AML-193 (cell line): Measurements from ENCODE around the gene PYGB.
"Not testable (repeated sequence)": the region's sequence is repeated elsewhere in the genome, so short reads cannot be mapped to it uniquely, and the experiment has no call there.

ENCODE experiments used
- DNase-seq, 2 experiments: peaks; one replicate each; lab custom pipeline; 2025; lab: John Stamatoyannopoulos, UW

PYGB gene

DNA sequence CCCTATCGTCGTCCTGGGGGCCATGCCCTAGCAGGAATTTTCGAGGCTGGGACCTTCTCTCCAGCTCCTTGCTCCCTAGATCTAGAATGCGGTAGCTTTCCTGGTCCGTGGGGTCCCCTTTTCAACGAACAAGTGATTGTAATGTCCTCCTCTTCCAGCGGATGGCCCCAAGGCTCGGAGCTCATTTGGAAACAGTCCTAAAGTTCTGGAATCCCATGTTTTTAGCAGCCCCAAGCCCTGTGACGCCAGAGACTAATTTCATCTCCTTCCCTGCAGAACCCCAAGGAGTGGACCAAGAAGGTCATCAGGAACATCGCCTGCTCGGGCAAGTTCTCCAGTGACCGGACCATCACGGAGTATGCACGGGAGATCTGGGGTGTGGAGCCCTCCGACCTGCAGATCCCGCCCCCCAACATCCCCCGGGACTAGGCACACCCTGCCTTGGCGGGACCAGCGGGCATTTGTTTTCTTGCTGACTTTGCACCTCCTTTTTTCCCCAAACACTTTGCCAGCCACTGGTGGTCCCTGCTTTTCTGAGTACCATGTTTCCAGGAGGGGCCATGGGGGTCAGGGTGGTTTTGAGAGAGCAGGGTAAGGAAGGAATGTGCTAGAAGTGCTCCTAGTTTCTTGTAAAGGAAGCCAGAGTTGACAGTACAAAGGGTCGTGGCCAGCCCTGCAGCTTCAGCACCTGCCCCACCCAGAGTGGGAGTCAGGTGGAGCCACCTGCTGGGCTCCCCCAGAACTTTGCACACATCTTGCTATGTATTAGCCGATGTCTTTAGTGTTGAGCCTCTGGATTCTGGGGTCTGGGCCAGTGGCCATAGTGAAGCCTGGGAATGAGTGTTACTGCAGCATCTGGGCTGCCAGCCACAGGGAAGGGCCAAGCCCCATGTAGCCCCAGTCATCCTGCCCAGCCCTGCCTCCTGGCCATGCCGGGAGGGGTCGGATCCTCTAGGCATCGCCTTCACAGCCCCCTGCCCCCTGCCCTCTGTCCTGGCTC is 48.5 kb downstream of the PYGB start:
- no peak for DNase-seq

DNA sequence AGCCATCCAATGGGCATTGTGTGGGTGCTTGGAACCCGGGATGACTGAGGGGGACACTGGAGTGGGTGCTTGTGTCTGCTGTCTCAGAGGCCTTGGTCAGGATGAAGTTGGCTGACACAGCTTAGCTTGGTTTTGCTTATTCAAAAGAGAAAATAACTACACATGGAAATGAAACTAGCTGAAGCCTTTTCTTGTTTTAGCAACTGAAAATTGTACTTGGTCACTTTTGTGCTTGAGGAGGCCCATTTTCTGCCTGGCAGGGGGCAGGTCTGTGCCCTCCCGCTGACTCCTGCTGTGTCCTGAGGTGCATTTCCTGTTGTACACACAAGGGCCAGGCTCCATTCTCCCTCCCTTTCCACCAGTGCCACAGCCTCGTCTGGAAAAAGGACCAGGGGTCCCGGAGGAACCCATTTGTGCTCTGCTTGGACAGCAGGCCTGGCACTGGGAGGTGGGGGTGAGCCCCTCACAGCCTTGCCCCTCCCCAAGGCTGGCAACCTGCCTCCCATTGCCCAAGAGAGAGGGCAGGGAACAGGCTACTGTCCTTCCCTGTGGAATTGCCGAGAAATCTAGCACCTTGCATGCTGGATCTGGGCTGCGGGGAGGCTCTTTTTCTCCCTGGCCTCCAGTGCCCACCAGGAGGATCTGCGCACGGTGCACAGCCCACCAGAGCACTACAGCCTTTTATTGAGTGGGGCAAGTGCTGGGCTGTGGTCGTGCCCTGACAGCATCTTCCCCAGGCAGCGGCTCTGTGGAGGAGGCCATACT is 49.4 kb downstream of the PYGB start:
- no peak for DNase-seq

DNA sequence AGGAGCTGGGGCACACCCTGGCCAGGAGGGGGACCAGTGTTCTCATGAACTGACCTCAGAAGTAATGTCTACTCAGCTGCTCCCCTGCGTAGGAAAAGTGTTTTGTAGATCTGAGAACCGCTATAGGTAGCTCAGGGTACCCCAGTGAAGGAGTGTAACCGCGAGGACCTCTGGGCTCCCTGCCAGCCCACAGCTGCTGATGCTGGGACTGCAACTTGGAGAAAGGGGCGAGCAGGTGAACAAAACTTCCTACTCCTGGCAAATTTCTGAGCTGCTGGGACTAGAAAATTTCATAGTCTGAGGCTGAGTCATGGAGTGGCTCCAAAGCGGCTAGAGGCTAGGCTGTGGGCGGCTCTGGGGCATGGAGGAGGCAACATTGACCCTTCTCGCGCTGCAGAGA is 51.9 kb downstream of the PYGB start:
- no peak for DNase-seq

DNA sequence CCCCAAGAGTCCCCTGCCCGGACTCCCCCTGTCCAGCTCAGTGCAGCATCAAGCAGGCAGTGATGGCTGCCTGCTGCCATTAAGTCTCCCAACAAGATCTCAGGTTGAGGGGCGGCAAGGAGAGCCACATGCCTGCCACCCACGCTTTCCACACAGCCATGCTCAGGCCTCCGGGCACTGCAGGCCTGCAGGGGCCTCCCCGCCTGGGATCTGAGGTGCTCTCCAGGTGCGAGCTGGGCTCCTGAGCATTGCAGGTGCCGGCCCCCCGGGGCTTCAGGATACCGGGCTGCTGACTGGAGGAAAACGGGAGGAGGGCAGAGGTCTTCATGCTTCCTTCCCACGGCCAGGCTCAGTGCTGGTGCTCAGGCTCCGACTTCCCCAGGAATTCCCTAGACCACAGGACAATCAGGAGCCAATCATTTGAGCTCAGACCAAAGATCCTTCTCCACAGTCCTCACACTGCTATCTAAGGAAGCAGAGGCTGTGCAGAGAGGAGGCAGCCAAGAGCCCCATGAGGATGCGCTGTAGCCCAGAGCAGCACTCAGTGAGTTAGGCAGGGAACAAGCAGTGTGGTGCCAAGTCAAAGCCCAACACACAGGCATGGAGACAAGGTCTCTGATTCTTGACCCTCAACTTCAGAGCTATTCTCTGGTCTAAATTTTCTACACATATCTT is 52.7 kb downstream of the PYGB start:
- no peak for DNase-seq

DNA sequence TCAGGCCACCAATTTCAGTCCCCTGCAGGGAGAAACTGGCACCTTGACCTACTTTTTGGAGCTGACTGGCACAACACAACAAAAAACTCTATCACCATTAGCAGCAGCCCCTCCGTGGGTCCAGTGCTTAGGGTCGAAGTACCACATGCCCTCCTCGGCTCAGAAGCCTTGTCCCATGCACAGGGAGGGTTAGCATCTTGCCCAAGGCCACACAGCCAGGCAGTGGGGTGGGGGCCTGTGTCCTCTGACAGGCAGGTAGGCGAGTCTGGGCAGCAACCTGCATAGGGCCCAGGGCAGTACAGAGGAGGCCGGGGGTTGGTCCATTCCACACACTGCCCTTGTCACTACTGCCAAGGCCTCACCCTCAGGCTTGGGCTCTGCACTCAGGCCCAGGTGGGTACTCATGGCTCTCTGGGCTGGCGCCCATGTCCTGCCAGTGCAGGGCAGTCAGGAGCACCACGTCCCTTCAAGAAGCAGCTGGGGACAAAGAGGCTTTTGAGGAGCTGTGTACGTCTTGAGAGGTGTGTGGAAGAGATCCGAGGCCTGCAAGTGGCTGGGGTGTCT is 53.6 kb downstream of the PYGB start:
- no peak for DNase-seq

DNA sequence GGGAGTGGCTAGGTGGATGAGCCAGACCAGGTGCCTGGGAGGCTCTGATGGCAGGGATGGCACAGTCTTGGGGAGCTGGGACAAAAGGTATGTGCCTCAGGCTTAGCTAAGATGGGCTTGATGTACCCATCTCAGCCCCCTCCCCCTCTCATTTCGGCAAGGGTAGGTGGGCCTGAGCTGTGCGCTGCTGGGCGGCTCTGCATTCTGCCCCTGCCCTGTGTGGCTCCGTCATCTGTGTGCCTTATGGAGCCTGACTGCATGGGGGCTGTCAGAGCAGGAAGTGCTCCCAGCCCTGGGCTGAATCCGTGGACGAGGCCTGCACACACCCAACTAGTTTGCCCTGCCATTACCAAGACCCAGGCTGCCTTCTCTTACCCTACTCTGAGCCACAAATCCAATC is 54.7 kb downstream of the PYGB start:
- no peak for DNase-seq

DNA sequence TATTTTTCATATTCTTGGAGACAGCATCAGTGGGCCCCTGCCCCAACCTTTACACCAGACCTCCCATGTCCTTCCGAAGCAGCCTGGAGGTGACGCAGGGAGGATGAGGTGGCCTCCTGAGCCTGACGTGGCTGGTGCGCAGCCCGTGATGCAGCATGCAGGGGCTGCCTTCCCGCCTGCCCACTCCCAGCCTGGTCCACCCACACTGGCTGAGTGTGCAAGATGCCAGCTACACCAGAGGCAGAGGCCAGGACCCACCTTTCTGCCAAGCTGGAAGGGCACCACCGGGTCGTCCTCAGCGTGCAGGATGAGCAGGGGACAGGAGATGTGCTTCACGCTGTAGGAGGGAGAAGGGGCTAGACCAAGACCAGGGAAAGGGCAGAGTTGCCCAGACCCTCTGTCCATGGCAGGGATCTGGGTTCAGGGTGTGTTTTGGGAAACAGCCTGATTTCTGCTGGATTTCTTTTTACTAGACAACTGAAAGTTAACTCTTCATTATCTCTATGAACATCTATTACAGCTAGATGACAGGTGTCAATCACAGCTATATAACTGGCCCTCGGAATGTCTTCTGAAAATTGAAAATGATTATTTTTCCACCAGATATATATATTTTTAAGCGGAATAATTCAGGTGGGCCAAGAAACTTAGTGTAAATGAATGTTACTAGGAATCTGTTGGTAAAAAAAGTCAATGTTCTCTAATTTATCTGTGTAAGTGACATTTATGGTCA is 55.6 kb downstream of the PYGB start:
- DNase-seq: no peak

DNA sequence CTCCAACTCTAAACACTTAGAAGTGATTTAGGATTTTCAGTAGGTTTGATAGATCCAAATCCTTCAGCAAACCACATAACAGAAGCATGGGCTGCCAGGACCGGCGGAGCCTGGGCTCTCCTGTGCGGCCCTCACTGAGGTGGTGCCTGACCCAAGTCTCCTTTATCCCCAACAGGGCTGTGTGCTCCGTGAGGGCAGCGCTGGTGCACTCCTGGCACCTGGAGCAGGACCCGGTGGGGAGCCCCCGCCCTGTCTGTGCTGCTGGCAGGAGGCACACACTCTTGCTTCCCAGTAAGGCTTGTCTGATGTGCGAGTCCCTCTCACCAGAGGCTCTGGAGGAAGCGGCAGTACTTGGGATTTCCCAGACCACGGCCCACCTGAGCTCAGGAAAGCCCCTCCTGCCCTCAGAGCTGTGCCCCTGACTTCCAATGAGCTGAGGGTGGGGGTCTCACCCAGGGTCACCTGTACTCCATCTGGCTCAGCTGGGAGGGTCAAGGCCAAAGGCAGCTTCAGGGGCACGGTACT is 56.2 kb downstream of the PYGB start:
- DNase-seq: no peak

DNA sequence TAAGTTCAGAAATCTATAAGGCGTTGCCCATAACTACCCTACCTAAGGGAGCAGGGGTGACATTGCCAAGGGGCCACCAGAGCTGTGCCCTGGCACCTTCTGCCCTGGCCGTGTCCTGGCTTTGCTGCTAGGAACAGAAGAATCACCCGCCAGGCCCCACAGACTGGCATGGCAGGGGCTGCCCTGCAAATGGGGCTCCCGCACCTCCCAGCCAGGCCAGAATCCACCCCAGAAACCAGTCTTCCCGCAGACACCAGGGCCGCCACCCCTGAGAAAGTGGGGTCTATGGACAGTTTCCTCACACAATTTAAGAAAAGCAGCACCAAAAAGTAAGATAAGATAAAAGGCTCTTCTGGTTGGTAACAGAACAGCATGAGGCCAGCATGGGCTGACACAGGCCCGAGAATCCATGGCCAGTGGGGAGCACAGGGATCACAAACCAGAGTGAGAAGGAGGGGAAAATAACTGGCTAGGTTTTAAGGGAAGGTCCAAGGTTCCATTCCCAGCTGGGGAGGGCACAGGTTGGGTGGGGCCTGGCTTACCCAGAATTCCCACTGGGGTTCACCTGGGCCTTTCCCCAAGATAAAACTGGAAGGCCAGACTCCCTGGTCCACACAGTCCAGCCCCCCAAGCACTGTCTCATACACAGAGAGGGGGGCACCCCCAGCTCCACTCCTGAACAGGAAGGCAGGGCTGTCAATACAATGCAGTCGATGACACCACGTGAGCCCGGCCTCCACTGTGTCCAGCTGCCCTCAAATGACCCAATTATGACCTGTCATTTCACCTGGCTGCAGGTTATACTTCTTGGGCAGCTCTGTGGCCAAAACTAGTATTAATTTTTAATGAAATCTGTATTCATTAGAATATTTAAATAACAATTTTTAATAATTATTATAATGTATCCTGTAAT is 59.4 kb downstream of the PYGB start:
- no peak for DNase-seq

DNA sequence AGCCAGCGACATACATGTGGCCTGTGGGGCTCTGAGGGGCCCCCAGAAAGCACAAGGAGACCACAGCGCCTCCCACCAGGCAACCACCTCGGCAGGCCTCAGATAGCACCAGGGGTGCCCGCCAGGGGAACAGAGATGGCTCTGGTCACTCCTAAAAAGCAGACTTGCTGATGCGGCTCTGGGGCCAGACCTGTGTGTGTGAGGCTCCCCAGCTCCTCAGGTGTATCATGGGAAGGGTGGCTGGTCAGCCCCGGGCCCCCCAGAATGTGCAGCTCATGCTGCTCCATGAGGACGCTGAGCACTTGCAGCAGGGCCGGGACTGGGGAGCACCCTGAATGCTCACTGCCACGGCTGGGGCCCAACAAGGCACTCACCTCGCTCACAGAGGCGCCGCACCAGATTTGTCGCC is 60.2 kb downstream of the PYGB start:
- no peak for DNase-seq

DNA sequence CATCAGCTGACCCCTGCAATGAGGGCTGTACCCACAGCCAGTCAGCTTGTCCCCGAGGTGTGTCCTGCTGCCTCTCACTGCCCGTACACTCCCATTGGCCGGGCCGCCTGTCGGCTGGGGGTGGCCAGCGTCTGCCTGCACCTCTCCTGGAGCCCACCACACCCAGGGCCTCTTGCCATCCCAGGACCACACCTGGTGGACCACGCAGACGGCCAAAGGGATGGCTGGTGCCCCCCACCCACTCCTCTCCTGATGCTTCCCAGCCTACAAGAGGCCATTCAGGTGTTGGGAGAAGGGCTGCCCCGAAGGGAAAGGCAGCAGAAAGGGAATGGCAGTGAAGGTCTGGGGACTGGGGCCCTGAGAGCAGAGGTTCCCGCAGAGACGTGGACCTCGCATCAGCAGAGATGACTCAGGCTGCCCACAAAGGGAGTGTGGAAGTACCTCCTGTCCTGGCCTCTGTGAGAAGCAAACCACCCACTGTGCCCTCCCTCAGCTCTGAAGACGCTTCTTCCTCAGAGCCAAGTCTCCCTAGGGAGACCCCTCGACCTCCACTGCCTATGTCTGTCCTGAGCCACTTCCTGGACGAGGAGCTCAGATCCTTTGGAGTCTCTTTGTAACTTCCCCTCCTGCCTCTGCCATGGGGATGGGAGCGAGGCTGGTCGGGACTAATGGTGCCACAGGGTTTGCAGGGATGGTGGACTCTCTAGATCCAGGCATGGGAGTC is 60.9 kb downstream of the PYGB start:
- DNase-seq: no peak

DNA sequence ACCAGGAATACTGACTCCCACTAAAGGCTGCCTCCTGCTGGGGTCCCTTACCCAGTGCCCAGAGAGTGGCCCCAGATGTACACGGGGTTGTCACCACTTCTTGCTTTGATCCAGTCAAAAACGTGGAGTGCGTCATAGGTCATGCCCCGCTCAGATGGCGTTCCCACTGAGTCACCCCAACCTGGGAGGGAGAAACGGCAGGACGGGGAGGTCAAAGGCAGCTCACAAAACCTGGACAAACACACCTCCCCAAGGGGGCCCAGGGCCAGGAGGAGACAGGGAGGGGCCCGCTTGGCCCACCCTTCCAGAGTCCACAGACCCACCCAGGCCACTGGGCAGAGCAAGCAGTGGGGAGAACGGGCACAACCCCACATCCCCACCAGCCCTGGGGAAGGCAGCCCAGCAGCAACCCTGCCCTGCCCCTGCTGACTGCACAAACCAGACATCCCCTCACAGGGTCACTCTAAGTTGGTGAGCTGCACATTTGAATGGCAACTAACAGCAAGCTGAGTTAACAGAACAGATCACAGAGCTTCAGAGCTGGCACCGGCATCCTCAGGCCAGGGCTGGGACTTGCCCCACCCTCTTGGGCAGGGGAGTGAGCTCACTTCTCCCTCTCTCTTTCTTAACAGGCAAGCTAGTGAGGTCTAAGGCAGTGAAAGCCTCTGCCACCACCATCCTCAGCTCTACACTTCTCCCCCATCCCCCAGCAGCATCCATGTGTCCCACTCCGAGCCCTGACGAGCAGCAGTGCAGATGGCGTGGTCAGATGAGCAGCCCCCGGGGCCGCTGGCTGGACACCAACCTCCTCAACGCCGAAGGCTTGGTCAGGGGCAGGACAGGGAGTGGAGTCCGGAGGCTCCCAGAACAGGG is 61.7 kb downstream of the PYGB start:
- no peak for DNase-seq

DNA sequence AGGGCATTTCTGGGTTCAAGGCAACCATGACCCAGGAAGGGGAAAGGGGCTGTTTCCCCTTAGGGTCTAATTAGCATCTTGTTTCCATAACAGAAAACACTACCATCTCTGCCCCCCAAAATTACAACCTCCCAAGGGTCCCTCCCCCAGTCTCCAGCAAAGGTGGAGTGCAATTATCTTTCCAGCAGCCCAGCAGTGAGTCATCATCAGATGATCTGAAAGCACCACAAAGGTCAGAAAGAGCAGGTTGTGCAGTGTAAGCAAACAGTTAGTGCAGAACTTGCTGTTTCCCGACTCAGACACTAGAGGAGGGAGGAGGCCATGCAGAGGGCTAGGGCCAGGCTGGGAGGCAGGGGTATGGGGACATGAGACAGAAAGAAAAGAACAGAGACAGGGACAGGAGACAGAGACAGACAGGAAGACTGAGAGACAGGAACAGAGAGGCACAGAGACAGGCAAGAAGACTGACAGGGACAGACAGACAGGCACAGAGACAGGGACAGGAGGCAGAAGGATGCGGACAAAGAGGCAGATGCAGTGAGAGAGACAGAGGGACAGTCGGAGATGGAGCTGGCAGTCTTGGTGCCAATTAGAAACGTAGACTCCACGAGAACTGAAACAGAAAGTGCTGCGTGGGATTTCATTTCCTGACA is 62.5 kb downstream of the PYGB start:
- peak; percentile 36 to 49 for DNase-seq

DNA sequence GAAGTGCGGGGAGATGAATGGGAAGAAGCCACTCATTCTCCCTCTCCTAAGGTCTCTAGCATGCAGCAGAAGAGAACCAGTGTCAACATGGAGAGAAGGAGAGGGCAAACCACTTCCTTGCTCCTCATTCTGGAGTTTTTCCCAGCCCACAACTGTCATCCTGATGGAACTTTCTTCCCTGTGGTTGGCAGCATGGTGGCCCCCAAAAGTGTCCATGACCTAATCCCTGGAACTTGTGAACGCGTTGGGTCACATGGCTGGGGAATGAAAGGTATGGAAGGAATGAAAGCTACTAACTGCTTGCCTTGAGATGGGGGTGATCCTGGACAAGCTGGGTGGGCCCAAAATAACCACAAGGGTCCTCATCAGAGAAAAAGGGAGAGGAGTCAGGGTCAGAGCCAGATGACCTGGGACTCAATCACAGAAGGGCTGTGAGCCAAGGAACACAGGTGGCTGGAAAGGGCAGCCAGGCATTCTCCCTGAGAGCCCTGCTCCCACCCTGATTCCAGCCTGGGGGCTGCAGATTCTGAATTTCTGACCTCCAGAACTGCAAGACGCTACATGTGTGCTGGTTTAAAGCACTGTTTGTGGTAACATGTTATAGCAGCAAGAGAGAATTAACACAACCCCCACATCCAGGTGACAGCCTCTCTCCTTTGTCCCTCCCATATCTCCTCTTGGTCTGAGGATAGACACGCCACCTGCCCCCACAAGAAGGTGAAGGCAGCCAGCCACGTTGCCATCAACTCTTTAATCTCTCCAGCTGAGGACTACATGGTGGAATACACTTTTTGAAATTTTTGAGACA is 63.2 kb downstream of the PYGB start:
- no peak for DNase-seq

DNA sequence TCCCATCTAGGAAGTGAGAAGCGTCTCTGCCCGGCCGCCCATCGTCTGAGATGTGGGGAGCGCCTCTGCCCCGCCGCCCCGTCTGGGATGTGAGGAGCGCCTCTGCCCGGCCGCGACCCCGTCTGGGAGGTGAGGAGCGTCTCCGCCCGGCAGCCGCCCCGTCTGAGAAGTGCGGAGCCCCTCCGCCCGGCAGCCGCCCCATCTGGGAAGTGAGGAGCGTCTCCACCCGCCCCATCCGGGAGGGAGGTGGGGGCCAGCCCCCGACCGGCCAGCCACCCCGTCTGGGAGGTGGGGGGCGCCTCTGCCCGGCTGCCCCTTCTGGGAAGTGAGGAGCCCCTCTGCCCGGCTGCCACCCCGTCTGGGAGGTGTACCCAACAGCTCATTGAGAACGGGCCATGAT is 64.8 kb downstream of the PYGB start:
- not testable (repeated sequence) for DNase-seq

DNA sequence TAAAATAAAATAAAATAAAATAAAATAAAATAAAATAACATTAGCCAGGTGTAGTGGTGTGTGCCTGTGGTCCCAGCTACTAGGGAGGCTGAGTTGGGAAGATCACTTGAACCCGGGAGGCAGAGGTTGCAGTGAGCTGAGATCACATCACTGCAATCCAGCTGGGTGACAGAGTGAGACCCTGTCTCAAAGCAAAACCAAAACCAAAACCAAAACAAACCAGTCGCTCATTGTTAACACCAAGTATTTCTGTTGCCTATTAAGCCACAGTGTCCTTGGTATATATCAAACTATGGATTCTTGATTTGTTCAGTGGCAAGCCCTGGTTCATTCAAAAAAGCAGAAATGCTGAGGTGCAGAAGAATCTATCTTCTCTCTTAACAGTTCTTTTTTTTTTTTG is 65.7 kb downstream of the PYGB start:
- DNase-seq: no peak
